Fibroblast of villous mesenchyme (primary cell): Measurements from ENCODE around the gene MFAP3L. TPM values are rescaled to one million over a fixed set of nuclear protein-coding genes. Genes with fewer than 3 reads are reported as not detected.

Experiments used
- DNase-seq: peaks from one replicate; pipeline ENCODE4 v3.0.0-alpha.2; 2010; ENCODE audit warnings: low read depth
- H3K4me3 ChIP-seq: 2 replicates; pipeline ENCODE4 v1.5.1; 2011; ENCODE audit warnings: low read depth, mild to moderate bottlenecking, low read length
- CTCF ChIP-seq: IDR thresholded peaks from 2 replicates; pipeline ENCODE4 v1.5.1; 2012; ENCODE audit warnings: low read depth, mild to moderate bottlenecking, low read length; ENCODE audit not compliant: insufficient read depth
- total RNA-seq: library from RNA; depleted of rRNA; stranded (reverse); fragments of >200 nt; gene quantifications from 2 replicates; pipeline ENCODE4 v1.2.3, GENCODE V29; 2012

MFAP3L gene
- total RNA-seq, 1 donor, result 0.86 TPM

- no peak for TF ChIP-seq CTCF
- H3K4me3 ChIP-seq, result no peak overlapping the region
- DNase-seq, result no peak
Measured at GRCh38 chr4:169996379-169997240, 29.6 kb downstream of the MFAP3L start.

DNA sequence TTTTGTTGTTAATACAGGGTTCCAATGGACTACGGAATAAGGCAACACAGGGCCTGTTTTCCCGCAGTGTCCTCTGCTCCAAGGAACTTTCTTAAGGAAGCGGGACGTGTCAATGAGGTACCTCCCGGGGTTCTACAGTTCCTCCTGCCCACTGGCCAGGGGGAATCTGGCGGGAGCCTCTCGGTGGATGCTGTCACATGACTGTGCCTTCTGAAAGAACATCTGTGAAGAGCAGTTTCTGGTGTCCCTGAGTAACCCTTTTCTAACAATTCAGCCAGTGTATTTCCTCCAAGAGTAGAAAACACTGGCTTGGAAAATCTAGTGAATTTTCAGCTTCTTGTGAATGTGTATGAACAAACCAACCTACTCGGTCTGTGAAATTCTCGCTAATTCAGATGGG, 32.7 kb downstream of the MFAP3L start:
- H3K4me3 ChIP-seq, result no peak overlapping the region
- TF ChIP-seq CTCF, result no peak

DNA sequence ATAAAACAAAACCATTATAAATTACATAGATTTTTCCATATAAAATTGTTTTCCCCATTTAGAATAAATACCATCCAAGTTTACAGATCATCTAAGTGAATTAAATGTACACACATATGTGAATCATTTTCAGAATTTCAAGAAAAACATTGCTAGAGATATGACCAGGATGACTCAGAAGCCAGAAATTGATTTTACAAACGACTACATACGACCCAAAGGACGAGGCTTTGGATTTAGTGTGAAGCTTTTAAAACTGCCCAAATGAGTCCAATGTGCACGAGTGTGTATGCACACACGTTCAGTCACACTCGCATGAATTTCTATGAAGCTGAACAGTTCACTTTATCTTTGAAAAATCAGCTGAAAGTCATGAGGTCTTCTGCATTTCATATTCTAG, 37.9 kb downstream of the MFAP3L start:
- H3K4me3 ChIP-seq, result no peak overlapping the region
- DNase-seq, result no peak
- TF ChIP-seq CTCF, result no peak

More for the DNA sequence above, 32.7 kb downstream of the MFAP3L start:
- no peak for DNase-seq

DNA sequence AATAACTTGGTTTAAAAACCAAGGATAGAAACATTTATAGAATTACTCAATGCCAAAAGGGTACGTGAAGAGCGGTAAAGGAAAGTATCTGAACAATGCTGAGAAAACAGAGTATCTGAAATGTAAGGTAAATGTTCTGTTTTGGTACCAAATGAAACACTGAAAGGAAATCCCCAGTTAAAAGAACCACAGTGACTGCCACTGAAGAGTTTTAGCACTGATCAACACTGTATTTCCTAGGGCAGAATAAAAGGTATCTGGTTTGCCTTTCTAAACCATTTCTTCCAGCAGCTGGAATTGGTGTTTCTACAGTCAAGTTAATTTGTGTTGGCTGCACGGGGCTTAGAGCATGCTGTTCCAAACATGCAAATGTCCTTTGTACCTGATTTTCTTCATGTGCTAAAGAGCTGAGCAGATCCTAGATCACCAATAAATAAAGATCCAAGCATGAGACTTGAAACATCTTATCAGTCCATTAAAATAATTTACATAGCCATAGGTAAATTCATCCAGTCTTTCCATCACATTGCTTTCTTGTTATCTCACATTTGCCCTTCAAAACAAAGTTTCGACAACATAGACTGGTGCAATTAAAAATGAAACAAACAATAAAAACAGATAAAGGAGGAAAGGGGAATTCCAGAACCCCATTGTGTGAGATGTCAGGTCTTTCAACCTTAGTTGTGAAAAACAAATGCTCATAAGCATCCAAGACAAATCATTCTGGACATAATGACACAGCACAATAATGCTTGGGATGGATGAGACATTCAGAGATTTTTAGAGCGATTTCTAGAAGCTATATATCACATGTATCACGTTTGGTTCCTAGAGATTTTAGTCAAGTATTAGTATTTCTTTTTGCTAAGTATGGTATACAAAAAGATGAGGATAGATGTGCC, 38.6 kb downstream of the MFAP3L start:
- no peak for DNase-seq
- H3K4me3 ChIP-seq, result no peak overlapping the region
- TF ChIP-seq CTCF, result no peak

DNA sequence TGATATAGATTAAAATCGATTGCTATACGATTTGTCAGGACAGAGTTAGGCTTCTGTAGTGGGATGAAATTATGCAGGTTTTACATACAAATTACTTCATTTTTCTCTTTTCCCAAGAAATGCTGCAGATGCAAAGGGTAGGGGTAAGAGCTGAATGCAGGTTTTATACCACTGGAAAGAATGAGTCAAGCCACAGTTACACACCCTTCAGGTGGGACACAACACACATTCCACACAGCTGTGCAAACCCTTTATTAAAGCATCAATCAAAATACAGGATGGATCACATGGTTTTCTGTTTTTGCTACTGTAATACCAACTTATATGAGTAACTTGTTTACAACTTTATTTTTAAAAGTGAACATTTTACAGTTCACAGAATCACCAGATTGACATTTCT, 39.8 kb downstream of the MFAP3L start:
- TF ChIP-seq CTCF, result no peak
- DNase-seq, result no peak
- H3K4me3 ChIP-seq, result no peak overlapping the region

DNA sequence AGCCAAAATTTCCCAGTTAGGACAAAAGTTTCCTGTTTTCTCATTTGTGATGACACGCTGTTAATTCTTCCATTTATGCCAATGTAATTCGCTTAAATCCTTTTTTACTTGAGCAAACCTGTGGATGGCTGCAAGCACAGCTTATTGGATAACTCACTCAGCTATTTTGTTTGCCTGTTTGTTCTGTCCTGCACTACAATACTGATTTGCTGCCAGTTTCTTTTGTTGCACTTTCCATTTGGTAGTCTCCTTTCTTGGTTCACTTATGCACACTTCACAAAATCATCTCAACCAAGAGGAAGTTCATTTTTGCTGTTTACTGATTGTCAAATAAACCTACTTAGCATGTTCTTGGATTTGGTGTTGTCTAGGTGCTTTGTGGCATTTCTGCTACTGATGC, 40.3 kb downstream of the MFAP3L start:
- no peak for DNase-seq
- no peak overlapping the region for H3K4me3 ChIP-seq
- no peak for TF ChIP-seq CTCF
